ENCODE data around the gene DNAH17.
"Not testable (repeated sequence)": the region's sequence is repeated elsewhere in the genome, so short reads cannot be mapped to it uniquely, and the experiment has no call there.

The DNAH17 gene

GRCh38 chr17:78469443-78469842, 107.8 kb downstream of the DNAH17 start (continued):
- TF ChIP-seq ZNF280D (tag by site-specific recombination; IDR thresholded peaks at IDR 0.05) = no peak
- no peak for TF ChIP-seq ZNF174 (tag by site-specific recombination; IDR thresholded peaks at IDR 0.05)
- TF ChIP-seq ZNF555 (tag by site-specific recombination; conservative IDR thresholded peaks at IDR 0.05) = no peak
- no peak for TF ChIP-seq ZNF175 (tag by site-specific recombination; IDR thresholded peaks at IDR 0.05)

- POLR2A ChIA-PET = no interaction called here
- no peak overlapping the region for H3K4me3 ChIP-seq (ENCODE audit: low read depth, low read length)
- H3K4me1 ChIP-seq (ENCODE audit: control insufficient read depth, insufficient read depth, low read length) = no peaks in the 10 kb centered on the region
- no peak for TF ChIP-seq ZNF112 (tag by site-specific recombination; IDR thresholded peaks at IDR 0.05)
- H3K36me3 ChIP-seq (ENCODE audit: control insufficient read depth in 2 of 2, insufficient read depth in 1 of 2, low read length in 2 of 2) = no peaks in the 10 kb centered on the region
- H3K9me3 ChIP-seq (ENCODE audit: control insufficient read depth, insufficient read depth, low read depth, low read length) = no peaks in the 10 kb centered on the region
- CTCF ChIA-PET = no interaction called here
- no peak overlapping the region for H3K27ac ChIP-seq (ENCODE audit: extremely low read depth, low read depth, low read length)
Measured at GRCh38 chr17:78468366-78468765, 108.8 kb downstream of the DNAH17 start.

- H3K36me3 ChIP-seq (ENCODE audit: control insufficient read depth in 2 of 2, insufficient read depth in 1 of 2, low read length in 2 of 2) = no peaks in the 10 kb centered on the region
- H3K4me3 ChIP-seq (ENCODE audit: low read depth, low read length) = no peak overlapping the region
- H3K27ac ChIP-seq (ENCODE audit: extremely low read depth, low read depth, low read length) = no peak overlapping the region
- H3K9me3 ChIP-seq (ENCODE audit: control insufficient read depth, insufficient read depth, low read depth, low read length) = no peaks in the 10 kb centered on the region
- CTCF ChIA-PET = no interaction called here
- POLR2A ChIA-PET = no interaction called here
- H3K4me1 ChIP-seq (ENCODE audit: control insufficient read depth, insufficient read depth, low read length) = no peaks in the 10 kb centered on the region
- TF ChIP-seq ZBTB44 (tag by site-specific recombination; IDR thresholded peaks at IDR 0.05) (no peak), ZSCAN16 (tag by site-specific recombination; IDR thresholded peaks at IDR 0.05) (no peak), OSR2 (tag by site-specific recombination; IDR thresholded peaks at IDR 0.05) (no peak), SP7 (tag by site-specific recombination; IDR thresholded peaks at IDR 0.05) (no peak), ZNF280D (tag by site-specific recombination; IDR thresholded peaks at IDR 0.05) (no peak), ZNF16 (tag by site-specific recombination; IDR thresholded peaks at IDR 0.05; ENCODE audit: low read depth) (no peak), AEBP2 (tag by site-specific recombination; IDR thresholded peaks at IDR 0.05; ENCODE audit: borderline replicate concordance) (no peak), SCRT2 (tag by site-specific recombination; IDR thresholded peaks at IDR 0.05) (no peak), ZNF747 (tag by site-specific recombination; IDR thresholded peaks at IDR 0.05) (no peak), ZNF692 (tag by site-specific recombination; IDR thresholded peaks at IDR 0.05) (no peak)
Measured at GRCh38 chr17:78466786-78467715, 110.1 kb downstream of the DNAH17 start.

GRCh38 chr17:78466109-78466785, 110.9 kb downstream of the DNAH17 start:
- H3K36me3 ChIP-seq (ENCODE audit: control insufficient read depth in 2 of 2, insufficient read depth in 1 of 2, low read length in 2 of 2); H3K4me1 ChIP-seq (ENCODE audit: control insufficient read depth, insufficient read depth, low read length); CTCF ChIA-PET; H3K4me3 ChIP-seq (ENCODE audit: low read depth, low read length); H3K27ac ChIP-seq (ENCODE audit: extremely low read depth, low read depth, low read length); H3K9me3 ChIP-seq (ENCODE audit: control insufficient read depth, insufficient read depth, low read depth, low read length); POLR2A ChIA-PET: not testable (repeated sequence)

Data from HEK293 (cell line).